NCI-H748 (cell line): ENCODE data around the gene TAP1.
A peak's percentile ranks its signal among the peaks of the same experiment; 100 is the strongest.
"Not testable (repeated sequence)": the region's sequence is repeated elsewhere in the genome, so short reads cannot be mapped to it uniquely, and the experiment has no call there.

Source experiments
- DNase-seq: peaks from one replicate; lab custom pipeline; 2025; ENCODE audit not compliant: unreplicated experiment; lab: John Stamatoyannopoulos, UW

The TAP1 gene

GRCh38 chr6:32807020-32807580, 46.4 kb downstream of the TAP1 start:
- peak; percentile 21 for DNase-seq

- DNase-seq = not testable (repeated sequence)
Measured at GRCh38 chr6:32805404-32805803, 48.1 kb downstream of the TAP1 start.

- DNase-seq = no peak
Measured at GRCh38 chr6:32803416-32803815, 50.1 kb downstream of the TAP1 start.

- no peak for DNase-seq
Measured at GRCh38 chr6:32799740-32800139, 53.8 kb downstream of the TAP1 start.

GRCh38 chr6:32799168-32799567, 54.3 kb downstream of the TAP1 start:
- DNase-seq = no peak

- peak; percentile 69 for DNase-seq
Measured at GRCh38 chr6:32796848-32797776, 56.4 kb downstream of the TAP1 start.
